GM18505 (cell line): ENCODE results near the gene PTPRT.

Experiments used
- ATAC-seq: cut with Tn5 transposase; IDR thresholded peaks from one replicate; pipeline ENCODE4 v1.9.1; 2021; ENCODE audit not compliant: unreplicated experiment
- POLR2A ChIP-seq: IDR thresholded peaks from 4 replicates; pipeline ENCODE4 v1.6.1; 2011; ENCODE audit warnings: borderline replicate concordance; ENCODE audit not compliant: insufficient read depth, insufficient read length; ENCODE audit errors: extremely low read depth

PTPRT gene

DNA sequence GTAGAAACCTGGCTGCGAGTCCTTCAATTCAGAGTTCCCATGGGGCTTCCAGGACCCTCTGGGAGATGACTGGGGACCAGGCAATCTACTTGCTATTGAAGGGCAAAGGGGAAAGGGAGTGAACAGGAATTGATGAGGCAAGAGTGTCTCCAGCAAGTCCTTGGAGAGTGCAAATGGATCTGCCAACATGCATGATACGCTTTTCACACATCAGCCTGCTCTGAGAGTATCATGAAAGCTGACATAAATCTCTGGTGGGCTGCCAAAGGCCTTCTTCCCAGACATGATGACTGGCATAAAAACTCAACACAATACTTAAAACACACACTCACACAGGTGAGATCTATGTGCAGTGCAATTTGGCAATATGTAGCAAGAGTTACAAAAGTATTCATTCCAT, 759.1 kb downstream of the PTPRT start:
- no peak for TF ChIP-seq POLR2A
- ATAC-seq: no peak

DNA sequence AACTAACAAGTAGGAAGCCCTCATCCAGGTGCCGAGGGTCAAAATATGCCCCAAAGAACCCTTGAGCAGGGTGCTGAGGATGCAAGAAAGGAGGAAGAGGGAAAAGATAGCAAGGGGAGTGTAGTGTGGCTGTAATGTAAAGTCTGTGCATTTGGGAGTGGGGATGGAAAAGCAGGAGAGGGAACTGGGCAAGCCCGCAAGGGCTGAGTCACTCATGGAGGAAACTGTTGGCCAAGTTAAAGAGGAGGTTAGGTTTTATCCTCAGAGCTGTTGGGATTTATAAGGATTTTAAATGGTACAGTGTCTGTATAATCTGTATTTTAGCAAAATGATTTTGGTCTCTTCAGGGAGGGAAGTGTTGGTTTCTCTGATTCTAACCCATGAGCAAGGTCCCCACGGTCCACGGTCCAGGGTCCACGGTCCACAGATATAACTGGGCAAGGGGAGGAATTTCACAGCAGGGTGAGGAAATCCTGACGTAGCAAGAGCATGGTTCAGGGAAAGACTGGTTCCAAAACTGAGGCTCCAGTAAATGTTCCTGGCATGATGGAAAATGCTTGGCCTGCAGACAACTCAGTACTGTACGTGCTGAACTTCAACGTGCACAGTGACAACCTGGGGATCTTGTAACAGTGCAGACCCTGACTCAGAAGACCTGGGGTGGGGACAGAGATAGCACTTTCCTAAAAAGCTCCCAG, 759.8 kb downstream of the PTPRT start:
- no peak for ATAC-seq
- no peak for TF ChIP-seq POLR2A

DNA sequence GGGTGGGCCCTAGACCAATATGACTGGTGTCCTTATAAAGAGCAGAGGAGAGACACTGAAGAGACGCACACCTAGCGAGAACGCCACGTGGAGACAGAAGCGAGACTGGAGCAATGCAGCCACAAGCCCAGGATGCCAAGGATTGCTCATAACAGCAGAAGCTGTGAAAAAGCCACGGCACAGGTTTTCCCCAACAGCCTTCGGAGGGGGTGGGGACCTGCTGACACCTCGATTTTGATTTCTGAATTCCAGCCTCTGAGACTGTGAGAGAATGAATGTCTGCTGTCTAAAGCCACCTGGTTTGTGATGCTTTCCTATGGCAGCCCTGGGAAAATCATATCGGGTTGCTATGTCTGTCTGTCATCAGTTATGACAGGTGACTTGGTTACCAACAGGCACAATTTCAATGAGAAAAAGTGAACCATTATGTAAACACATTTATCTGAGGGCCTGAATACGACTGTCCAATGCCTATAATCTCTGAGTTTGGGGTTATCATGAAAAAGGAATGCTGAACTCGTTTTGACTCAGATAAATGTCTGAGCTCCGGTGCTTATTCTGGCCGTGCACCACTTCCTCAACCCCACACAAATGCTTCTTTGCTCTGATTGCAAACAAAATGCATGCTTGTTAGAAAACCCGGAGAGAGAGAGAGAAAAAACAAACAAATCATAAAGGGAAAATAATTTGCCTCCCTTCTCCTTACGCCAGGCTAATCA, 769.7 kb downstream of the PTPRT start:
- ATAC-seq: no peak

DNA sequence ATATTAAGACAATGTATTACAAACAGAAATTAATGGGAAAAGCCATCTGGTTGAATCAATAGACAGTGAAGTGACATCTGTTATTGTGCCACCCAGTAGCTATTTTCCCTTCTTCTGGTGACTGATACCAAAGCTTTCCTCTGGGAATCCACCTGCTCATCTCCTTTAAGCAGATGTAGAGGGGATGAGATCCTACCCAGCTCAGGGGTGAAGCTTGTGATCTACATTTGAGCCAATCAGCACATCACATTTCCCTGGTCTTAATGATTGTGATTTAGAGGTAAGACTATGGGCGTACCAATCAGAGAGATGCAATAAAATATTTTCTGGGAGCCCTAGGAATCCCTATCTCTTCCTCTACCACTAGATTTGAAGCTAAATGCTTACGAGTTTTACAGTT, 782.9 kb downstream of the PTPRT start:
- TF ChIP-seq POLR2A: no peak
- ATAC-seq: no peak

More for the DNA sequence above, 769.7 kb downstream of the PTPRT start:
- TF ChIP-seq POLR2A: no peak

DNA sequence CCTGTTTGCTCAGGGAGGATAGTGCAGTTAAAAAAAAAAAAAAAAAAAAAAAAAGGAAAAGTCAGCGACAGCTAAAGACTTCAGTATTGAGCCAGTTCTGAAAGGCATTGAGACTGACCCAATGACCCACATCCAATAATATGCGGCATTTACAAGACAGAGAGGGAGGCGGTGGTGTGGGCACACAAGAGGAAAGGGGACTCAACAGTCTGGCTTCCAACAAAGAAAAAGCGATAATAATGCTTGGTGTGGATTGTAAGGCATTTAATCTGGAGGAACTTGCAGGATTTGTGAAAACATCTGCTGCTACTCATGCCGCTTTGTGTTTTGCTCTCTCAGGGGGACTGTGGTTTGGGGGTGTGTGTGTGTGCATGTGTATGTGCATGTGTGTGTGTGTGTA, 787.3 kb downstream of the PTPRT start:
- no peak for ATAC-seq

DNA sequence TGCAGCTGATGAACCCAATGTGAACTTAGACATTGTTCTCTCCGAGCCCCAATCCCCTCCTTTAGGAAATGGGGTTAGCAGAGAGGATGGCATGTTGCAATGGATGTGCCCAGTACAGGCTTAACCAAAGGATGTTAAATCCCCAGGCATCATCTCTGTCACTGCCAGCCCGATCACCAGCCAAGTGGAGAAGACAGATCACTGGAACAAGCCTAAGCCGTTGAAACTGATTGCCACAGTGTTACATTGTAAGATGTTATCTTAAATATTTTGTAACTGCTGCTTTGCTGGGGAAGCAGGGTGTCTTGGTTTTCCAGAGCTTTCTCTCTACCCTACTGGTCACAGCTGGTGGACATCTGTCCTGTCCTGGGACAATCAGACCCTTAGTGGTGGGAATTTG, 788.1 kb downstream of the PTPRT start:
- ATAC-seq: no peak
- TF ChIP-seq POLR2A: no peak

More for the DNA sequence above, 787.3 kb downstream of the PTPRT start:
- no peak for TF ChIP-seq POLR2A

DNA sequence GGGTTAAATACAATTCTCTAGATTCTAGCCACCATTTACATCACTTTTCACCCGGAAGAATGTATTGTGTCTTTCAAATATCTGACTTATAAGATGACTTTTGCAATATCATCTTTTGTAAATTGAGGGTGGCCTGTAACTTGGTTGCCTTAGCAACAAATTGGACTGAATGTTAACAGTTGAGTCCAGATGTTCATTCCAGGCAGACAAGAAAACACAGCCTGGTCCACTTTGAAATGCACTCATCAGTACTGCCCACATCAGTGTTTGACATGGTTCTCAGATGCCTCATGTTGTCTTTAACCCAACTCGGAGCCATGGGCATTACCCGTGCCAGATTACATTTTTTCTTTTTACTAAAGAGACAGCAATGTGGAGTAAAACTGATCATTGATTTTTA, 789.9 kb downstream of the PTPRT start:
- ATAC-seq: no peak
- TF ChIP-seq POLR2A: no peak

DNA sequence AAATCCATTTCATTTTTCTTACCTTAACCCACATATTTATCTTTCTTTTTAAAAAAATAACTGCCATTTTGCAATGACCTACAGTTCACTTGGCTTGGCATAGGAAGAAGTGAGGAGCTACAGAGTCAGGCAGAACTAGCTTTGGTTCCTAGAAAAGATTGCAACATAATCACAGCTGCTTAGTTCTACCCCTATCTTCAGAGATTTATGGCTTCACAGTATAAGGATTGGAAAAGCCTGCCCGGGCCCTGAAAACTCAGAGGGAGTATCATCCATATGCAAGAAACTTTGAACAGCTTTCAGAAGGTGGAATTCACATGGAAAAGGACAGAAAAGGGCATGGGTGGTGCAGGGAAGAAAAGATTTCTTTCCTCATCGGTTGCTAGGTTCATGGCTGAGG, 797.3 kb downstream of the PTPRT start:
- ATAC-seq: no peak

DNA sequence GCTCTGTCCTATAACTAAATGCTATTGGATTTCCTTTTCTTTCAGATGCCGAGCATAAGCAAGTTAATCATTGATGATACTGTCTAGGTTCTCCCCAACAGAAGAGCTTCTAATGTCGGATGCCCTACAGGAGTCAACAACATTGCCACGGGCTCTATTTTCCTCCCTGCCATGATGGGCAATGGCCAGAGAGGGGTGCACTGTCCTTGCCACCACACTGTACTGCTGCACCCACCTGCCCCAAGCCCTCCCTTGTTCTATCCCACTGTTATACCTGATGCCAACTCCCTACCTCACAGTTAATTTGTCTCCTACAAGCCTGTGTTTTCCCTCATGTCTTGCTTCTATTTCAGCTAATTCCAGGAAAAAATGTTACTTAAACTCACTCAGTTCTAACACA, 797.9 kb downstream of the PTPRT start:
- no peak for ATAC-seq
- no peak for TF ChIP-seq POLR2A

More for the DNA sequence above, 797.3 kb downstream of the PTPRT start:
- TF ChIP-seq POLR2A: no peak

DNA sequence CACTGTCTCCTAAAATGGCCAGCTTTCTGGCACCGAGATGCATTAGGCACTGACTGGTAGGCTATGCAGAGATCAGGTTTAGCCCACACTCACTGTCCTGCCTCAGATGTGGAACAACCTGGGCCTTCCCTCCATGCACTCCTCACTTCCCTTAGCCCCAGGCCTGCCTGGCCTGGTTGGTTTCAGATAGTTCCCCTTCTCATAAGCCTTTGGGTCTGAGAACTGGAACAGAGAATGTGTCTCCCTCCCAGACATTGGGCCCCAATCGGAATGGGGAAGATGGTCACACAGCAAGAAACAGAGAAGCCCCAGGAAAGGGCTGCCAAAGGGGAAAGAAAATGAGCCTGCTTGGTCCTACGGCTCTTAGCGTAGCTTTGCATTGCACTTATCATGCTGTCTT, 809.4 kb downstream of the PTPRT start:
- no peak for ATAC-seq
- no peak for TF ChIP-seq POLR2A

DNA sequence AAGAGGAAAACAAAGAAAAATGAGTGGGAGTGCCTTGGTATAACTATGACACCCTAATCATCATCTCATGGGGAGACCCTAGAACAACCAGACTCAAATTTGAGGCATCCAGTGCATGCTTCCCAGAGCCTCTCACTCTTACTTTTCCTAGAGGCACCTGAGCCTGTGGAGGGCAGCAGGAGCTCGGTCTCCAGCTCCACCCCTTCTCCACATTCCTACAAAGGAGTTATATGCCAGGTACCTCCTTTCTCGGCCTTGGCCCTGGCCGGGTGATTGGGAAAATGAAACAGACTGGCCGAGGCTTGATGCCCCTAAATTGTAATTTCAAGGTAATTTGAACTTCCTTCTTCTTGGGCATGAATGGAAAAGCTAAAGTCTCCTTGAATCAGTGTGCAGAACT, 810.3 kb downstream of the PTPRT start:
- ATAC-seq: no peak
- TF ChIP-seq POLR2A: no peak

DNA sequence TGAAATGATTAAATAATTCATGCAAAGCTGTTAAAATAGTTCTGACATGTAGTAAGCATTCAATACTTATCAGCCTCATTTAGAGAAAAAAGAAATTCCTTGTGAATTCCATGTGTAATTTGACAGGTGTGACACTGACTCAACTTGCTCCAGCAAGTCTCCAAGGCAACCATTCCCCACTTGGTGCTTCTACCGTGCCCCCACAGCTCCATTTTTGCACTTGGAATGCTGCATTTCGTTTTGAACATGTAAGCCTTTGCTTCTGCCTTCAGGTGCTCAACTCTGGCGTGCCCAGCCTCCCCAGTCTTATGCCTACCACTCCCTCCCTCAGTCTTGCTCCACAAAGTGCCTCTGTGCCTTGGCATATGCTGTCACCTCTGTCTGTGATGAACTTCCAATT, 810.9 kb downstream of the PTPRT start:
- ATAC-seq: no peak
- no peak for TF ChIP-seq POLR2A

DNA sequence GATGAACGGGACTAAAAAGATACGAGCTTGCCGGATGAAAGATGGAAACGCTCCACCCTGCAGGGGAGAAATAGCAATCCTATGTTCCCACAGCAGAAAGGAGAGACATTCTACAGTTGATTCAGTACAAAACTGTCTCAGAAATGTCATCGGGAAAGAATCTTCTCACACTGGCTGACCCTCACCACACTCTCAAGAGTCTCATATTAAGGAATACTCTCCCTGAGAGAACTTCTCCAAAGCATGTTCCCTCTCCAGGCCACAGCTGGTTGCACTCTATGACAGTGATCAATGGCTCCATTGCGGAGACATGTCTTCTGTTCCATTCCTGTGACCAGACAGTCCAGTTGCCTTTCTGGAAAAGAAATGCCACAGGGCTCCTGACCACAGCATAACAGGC, 813.6 kb downstream of the PTPRT start:
- no peak for ATAC-seq
- TF ChIP-seq POLR2A: no peak

DNA sequence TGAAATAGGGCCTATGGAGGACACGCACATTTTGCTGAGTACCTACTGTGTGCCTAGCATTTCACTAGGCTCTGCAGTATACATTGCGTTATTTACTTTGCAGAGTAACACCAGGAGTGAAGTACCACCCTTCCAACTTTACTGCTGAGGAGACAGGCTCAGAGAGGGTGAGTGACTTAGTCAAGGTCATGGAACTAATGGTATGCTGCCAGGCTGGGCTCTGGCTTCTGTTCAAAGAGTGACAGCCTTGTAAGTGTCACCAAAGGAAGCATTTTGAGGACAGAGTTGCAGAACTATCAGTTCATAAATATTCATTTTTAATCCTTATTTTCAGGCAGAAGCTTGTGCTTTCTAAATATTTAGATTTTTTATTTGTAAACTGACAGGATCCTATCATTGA, 816.7 kb downstream of the PTPRT start:
- ATAC-seq: no peak
- TF ChIP-seq POLR2A: no peak

DNA sequence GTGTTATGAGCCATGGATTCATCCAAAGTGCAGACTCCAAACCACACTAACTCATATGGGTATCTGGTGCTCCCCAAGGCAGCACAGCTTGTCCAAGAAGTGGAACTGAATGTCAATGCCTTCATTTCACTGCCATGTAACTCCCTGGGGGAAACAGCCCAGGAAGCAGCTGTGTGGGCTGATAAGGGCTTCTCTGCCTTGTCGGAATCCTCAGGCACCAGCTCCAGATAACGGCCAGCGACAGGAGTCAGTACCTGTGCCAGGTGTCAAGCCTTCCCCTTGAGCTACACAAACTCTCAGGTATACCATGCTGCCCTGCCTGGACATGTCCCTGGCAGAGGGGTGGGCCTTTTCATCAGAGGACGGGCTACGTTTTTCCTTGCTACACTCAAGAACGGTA, 819.6 kb downstream of the PTPRT start:
- TF ChIP-seq POLR2A: no peak
- ATAC-seq: no peak

DNA sequence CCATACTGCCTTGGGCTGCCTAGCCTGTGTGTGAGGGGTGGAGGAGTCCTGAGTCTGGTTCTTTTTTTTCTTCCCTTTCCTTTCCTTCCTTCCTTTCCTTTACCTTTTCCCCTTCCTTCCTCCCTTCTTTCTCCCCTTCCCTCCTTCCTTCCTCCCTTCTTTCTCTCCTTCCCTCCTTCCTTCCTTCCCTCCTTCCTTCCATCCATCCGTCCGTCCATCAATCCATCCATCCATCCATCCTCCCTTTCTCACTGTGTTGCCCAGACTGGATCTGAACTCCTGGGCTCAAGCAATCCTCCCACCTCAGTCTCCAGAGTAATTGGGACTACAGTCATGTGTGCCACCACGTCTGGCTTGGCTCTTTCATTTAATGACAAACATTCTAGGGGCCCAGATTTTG, 820.8 kb downstream of the PTPRT start:
- no peak for TF ChIP-seq POLR2A

More for the DNA sequence above, 820.8 kb downstream of the PTPRT start:
- ATAC-seq: no peak
